GM19397 (cell line): ENCODE measurements around the gene MIPEP.
"Not testable (repeated sequence)": the region's sequence is repeated elsewhere in the genome, so short reads cannot be mapped to it uniquely, and the experiment has no call there.

Experiments
- ATAC-seq: cut with Tn5 transposase; IDR thresholded peaks from one replicate; pipeline ENCODE4 v1.9.1; 2021; ENCODE audit warnings: mild to moderate bottlenecking, moderate library complexity; ENCODE audit not compliant: unreplicated experiment

The MIPEP gene

GRCh38 chr13:23889615-23890607, 711 bp upstream of the MIPEP start:
- ATAC-seq = peak; percentile 8

- not testable (repeated sequence) for ATAC-seq
Observed at GRCh38 chr13:23884361-23884760, 4.8 kb downstream of the MIPEP start.

GRCh38 chr13:23883255-23883654, 5.9 kb downstream of the MIPEP start:
- ATAC-seq = no peak

GRCh38 chr13:23881402-23881800, 7.8 kb downstream of the MIPEP start:
- ATAC-seq = not testable (repeated sequence)

GRCh38 chr13:23880493-23881401, 8.5 kb downstream of the MIPEP start:
- not testable (repeated sequence) for ATAC-seq

- no peak for ATAC-seq
Observed at GRCh38 chr13:23877286-23877685, 11.9 kb downstream of the MIPEP start.

GRCh38 chr13:23876265-23876664, 12.9 kb downstream of the MIPEP start:
- no peak for ATAC-seq

GRCh38 chr13:23871616-23872220, 17.5 kb downstream of the MIPEP start:
- ATAC-seq = no peak

GRCh38 chr13:23870356-23871140, 18.7 kb downstream of the MIPEP start:
- ATAC-seq = peak; percentile 49

GRCh38 chr13:23868521-23868920, 20.7 kb downstream of the MIPEP start:
- no peak for ATAC-seq

- ATAC-seq = no peak
Observed at GRCh38 chr13:23867027-23867491, 22.1 kb downstream of the MIPEP start.

- no peak for ATAC-seq
Observed at GRCh38 chr13:23866420-23867026, 22.7 kb downstream of the MIPEP start.

- ATAC-seq = peak; percentile 55
Observed at GRCh38 chr13:23865906-23866305, 23.3 kb downstream of the MIPEP start.

- ATAC-seq = no peak
Observed at GRCh38 chr13:23865026-23865425, 24.2 kb downstream of the MIPEP start.

- no peak for ATAC-seq
Observed at GRCh38 chr13:23861310-23861709, 27.9 kb downstream of the MIPEP start.

GRCh38 chr13:23859904-23860303, 29.3 kb downstream of the MIPEP start:
- ATAC-seq = no peak

GRCh38 chr13:23859455-23859854, 29.7 kb downstream of the MIPEP start:
- no peak for ATAC-seq

GRCh38 chr13:23858546-23858945, 30.7 kb downstream of the MIPEP start:
- ATAC-seq = no peak

- ATAC-seq = no peak
Observed at GRCh38 chr13:23856008-23856750, 33.0 kb downstream of the MIPEP start.
